ENCODE results near the gene CSMD2.

DNA sequence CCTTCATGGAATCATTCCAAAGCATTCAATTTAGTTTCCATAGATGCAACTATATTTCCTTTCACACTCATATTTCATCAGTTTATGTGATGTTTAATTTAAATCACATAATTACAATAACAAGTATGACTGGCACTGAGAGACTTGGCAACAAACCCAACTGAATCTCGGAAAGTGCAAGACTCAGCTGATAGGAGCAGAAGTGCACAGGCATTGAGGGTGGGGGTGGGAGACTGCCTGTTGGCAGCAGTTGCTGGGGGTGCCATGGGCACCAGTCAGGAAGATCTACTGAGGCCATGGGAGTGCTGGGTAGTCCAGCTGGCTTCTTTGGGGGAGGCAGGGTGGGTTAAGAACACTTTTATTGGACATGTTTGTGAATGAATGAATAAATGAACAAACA, 311.6 kb downstream of the CSMD2 start:
- TF ChIP-seq, protein P1, sequence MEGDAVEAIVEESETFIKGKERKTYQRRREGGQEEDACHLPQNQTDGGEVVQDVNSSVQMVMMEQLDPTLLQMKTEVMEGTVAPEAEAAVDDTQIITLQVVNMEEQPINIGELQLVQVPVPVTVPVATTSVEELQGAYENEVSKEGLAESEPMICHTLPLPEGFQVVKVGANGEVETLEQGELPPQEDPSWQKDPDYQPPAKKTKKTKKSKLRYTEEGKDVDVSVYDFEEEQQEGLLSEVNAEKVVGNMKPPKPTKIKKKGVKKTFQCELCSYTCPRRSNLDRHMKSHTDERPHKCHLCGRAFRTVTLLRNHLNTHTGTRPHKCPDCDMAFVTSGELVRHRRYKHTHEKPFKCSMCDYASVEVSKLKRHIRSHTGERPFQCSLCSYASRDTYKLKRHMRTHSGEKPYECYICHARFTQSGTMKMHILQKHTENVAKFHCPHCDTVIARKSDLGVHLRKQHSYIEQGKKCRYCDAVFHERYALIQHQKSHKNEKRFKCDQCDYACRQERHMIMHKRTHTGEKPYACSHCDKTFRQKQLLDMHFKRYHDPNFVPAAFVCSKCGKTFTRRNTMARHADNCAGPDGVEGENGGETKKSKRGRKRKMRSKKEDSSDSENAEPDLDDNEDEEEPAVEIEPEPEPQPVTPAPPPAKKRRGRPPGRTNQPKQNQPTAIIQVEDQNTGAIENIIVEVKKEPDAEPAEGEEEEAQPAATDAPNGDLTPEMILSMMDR (conservative IDR thresholded peaks at IDR 0.05 in 1 of 2, IDR thresholded peaks at IDR 0.05 in 1 of 2; ENCODE audit: low read depth in 1 of 2, low read length in 2 of 2), result no peak
- TF ChIP-seq EZH2 (IDR thresholded peaks at IDR 0.05; ENCODE audit: low read length, missing control alignments), result no peak
